NCI-H524 treated with DMSO at 0.1 percent for 48 hours (cell line): ENCODE results near the gene CENPK.
"Not testable (repeated sequence)": the region's sequence is repeated elsewhere in the genome, so short reads cannot be mapped to it uniquely, and the experiment has no call there.

ENCODE experiments used
- DNase-seq: peaks from one replicate; lab custom pipeline; 2025; lab: John Stamatoyannopoulos, UW

The CENPK gene, protein sequence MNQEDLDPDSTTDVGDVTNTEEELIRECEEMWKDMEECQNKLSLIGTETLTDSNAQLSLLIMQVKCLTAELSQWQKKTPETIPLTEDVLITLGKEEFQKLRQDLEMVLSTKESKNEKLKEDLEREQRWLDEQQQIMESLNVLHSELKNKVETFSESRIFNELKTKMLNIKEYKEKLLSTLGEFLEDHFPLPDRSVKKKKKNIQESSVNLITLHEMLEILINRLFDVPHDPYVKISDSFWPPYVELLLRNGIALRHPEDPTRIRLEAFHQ

DNA sequence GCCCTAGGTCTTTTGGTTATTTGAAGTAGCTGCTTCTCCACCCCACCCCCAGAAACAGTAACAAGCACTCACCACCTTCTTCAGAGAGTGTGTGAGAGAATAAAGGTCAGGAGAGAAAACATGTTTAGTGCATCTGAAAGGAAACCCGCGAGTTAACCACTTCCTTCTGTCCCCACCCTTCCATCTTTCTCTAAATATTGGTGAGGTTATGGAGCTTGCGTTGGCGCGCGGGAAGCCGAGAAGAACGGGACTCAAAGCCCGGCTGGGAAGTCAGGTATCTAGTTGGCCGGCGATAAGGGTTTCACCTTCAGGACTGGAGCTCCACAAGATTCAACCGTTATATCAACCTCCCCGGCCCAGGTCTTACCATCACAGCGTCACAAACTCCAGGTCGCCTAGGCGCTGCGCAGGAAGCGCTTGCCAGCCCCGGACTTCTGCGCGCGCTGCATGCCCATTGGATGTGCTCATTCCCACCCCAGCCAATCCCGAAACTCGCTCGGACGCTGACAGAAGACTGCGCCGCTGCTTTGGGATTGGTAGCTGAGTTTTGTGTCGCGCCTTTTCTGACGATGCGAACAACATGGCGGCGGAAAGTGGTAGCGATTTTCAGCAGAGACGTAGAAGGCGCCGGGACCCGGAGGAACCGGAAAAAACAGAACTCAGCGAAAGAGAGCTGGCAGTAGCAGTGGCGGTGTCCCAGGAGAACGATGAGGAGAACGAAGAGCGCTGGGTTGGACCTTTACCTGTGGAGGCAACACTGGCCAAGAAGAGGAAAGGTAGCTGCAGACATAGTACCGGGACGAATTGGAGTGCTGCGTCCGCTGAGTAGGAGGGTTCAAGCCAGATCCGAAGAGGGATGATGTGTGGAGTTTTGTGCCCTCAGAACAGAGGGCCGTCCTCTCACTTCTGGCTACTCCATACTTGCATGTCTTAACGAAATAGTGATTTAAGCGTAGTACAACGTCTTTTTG is at the start of gene CENPK, which contains the start of gene PPWD1:
Gene CENPK, minus strand, starts transcription at position 438 of the 971 bp plus-strand sequence. CDS start 8,261 bp downstream, outside the sequence.
Gene PPWD1, plus strand, starts transcription at position 566 of the 971 bp plus-strand sequence. Its CDS starts 15 bp downstream, at position 581.
- DNase-seq, result peak; percentile 66

DNA sequence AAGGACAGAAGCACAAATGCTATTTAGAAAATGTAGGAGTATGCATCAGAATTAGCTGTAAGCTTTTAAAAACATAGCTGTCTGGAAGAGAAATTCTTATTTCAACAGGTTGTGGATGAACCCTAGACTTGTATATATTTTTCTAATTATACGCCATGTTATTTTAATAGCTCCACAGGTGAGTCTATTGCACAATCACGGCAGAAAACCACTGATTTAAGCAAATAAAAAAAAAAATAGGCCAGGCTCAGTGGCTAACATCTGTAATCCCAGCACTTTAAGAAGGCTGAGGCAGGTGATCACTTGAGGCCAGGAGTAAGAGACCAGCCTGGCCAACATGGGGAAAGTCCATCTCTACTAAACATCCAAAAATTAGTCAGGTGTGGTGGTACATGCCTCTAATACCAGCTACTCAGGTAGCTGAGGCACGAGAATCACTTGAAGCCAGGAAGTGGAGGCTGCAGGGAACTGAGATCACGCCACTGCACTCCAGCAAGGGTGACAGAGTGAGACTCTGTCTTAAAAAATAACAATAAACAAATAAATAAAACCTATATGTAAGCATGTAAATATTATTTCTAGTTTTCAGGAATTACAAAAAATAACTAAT is 49.4 kb upstream of the CENPK start:
- DNase-seq, result no peak

- no peak for DNase-seq
Observed at GRCh38 chr5:65611524-65611923, 48.6 kb upstream of the CENPK start.

GRCh38 chr5:65601761-65602160 is 38.8 kb upstream of the CENPK start:
- DNase-seq, result not testable (repeated sequence)

- no peak for DNase-seq
Observed at GRCh38 chr5:65588694-65589093, 25.7 kb upstream of the CENPK start.

- DNase-seq, result no peak
Observed at GRCh38 chr5:65577141-65577540, 14.2 kb upstream of the CENPK start.

GRCh38 chr5:65570598-65571226 is 7.7 kb upstream of the CENPK start:
- DNase-seq, result no peak

- DNase-seq, result no peak
Observed at GRCh38 chr5:65566505-65566904, 3.5 kb upstream of the CENPK start.

GRCh38 chr5:65563777-65564176 is 809 bp upstream of the CENPK start:
- DNase-seq, result no peak

- no peak for DNase-seq
Observed at GRCh38 chr5:65556718-65557117, 6.2 kb downstream of the CENPK start.

- DNase-seq, result no peak
Observed at GRCh38 chr5:65556181-65556580, 6.8 kb downstream of the CENPK start.

DNA sequence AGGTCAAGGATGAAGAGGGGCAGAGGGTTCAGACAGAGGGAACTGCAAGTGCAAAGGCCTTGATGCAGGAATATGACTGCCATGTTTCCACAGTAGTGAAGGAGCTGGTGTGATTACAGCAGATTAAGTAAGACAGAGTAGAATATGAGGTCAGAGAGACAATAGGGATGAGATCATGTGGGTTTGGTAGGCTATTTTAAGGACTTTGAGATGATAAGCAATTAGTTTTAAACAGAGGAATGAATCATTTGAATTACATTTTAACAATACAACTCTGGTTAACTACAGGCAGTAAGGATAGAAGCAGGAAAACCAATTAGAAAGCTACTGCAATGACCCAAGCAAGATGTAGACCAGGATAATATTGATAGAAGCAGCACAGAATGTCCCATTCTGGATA is 7.7 kb downstream of the CENPK start:
- no peak for DNase-seq

DNA sequence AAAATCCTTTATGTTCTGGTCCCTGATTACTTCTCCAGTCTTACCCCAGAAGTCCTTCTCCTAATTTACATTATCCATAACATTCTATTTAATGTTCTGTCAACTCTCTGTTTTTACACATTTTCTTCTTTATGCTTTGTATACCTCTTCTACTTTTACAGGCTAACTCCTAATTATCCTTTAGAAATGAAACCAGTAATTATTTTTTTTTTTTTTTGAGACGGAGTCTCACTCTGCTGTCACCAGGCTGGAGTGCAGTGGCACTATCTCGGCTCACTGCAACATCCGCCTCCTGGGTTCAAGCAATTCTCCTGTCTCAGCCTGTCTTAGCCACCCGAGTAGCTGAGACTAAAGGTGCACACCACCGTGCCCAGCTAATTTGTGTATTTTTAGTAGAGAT is 9.0 kb downstream of the CENPK start:
- no peak for DNase-seq

GRCh38 chr5:65548281-65548680 is 14.7 kb downstream of the CENPK start:
- no peak for DNase-seq

- DNase-seq, result no peak
Observed at GRCh38 chr5:65546141-65546540, 16.8 kb downstream of the CENPK start.

DNA sequence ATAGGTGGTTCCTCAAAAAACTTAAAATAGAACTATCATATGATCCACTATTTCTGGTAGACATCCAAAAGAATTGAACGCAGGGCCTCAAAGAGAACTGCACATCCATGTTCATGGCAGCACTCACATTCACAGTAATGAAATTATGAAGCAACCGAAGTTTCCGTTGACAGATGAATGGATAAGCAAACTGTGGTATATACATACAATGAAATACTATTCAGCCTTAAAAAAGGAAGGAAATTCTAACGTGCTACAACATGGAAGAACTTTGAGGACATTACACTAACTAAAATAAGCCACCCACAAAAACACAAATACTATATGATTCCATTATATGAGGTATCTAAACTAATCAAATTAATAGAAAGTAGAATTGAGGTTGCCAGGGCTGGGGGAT is 18.5 kb downstream of the CENPK start:
- DNase-seq, result no peak

- DNase-seq, result no peak
Observed at GRCh38 chr5:65539827-65540226, 23.1 kb downstream of the CENPK start.

DNA sequence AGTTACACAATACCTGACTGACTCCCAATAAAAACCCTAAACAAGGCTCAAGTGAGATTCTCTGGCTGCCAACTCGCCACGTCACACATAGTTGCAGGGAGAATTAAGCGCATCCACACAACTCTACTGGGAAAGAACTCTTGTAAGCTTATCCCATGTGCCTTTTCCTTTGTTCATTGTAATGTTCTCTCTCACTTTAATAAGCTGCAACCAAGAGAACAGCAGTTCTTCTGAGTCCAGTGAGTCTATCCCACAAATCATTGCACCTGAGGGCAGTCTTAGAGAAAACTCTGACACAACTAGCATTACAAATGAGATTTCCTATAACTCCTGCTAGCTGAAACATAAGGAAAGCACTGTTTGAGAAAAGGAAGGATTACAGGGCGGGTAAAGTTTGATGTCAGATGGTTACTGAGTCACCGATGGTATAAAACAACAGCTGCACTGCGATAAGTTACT is 27.4 kb downstream of the CENPK start:
- DNase-seq, result no peak

DNA sequence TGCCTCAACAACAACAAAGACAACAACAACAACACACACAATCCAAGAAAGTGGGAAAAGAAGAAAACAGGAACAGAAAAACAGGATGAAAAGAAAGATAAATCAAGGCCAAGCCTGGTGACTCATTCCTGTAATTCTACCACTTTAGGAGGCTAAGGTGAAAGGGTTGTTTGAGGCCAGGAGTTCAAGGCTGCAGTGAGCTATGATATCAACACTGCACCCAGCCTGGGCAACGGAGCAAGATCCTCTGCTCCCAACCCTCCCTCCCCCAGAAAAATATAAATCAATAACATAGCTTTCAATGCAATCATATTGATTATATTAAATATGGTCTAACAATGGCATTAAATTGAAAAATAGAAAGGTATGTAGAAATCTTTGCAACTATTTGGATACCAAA is 32.1 kb downstream of the CENPK start:
- DNase-seq, result no peak

DNA sequence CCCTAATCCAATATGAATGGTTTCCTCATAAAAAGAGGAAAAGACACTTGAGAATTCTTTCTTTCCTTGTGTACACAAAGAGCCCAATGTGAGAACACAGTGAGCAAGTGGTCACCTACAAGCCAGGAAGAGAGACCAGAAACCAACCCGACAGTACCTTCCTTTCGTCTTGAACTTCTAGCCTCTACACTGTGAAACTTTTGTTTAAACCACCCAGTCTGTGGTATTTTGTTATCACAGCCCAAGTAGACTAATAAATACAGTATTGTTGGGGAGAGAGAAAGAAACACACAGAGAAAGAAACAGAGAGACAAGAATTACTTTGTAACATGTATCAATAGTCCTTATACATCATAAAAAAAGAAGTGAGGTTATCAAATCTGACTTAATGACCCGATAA is 37.2 kb downstream of the CENPK start:
- no peak for DNase-seq

GRCh38 chr5:65512170-65512937 is 50.6 kb downstream of the CENPK start:
- no peak for DNase-seq
